Measurements from ENCODE around the gene KCNE4. TPM values are rescaled to one million over a fixed set of nuclear protein-coding genes. Genes with fewer than 3 reads are reported as not detected.

Gene KCNE4
- total and polyA plus RNA-seq, 4 donors = 0.19 to 0.42 (median 0.31) TPM

GRCh38 chr2:223019390-223019930 is 32.5 kb upstream of the KCNE4 start:
- H3K27ac ChIP-seq (ENCODE audit: low read depth in 1 of 2, low read length in 2 of 2) = no peak overlapping the region
- TF ChIP-seq EGR1 (IDR thresholded peaks at IDR 0.05; ENCODE audit: low read depth in 2 of 2) = no peak
- no peak for TF ChIP-seq HNF4G (IDR thresholded peaks at IDR 0.05)
- no peak for DNase-seq (ENCODE audit: low spot score)
- H3K9me3 ChIP-seq (ENCODE audit: control insufficient read depth in 4 of 4, low read length in 3 of 4) = no peaks in the 10 kb centered on the region
- 66% methylated on average over 3 of the region's 3 CpGs for WGBS
- no peaks in the 10 kb centered on the region for H3K27me3 ChIP-seq (ENCODE audit: control insufficient read depth in 4 of 4, insufficient read depth in 4 of 4, low read length in 3 of 4)
- H3K4me3 ChIP-seq (ENCODE audit: low read depth in 1 of 3, low read length in 3 of 3) = no peak overlapping the region
- H3K36me3 ChIP-seq (ENCODE audit: control insufficient read depth in 4 of 4, insufficient read depth in 3 of 4, low read depth in 1 of 4, low read length in 3 of 4) = no peaks in the 10 kb centered on the region
- H3K9ac ChIP-seq (ENCODE audit: low read depth in 1 of 2, low read length in 2 of 2) = no peak overlapping the region
- no peaks in the 10 kb centered on the region for H3K4me1 ChIP-seq (ENCODE audit: control insufficient read depth in 4 of 4, insufficient read depth in 4 of 4, low read length in 3 of 4)

- no peaks in the 10 kb centered on the region for H3K36me3 ChIP-seq (ENCODE audit: control insufficient read depth in 4 of 4, insufficient read depth in 3 of 4, low read depth in 1 of 4, low read length in 3 of 4)
- H3K4me3 ChIP-seq (ENCODE audit: low read depth in 1 of 3, low read length in 3 of 3) = no peak overlapping the region
- H3K9me3 ChIP-seq (ENCODE audit: control insufficient read depth in 4 of 4, low read length in 3 of 4) = no peaks in the 10 kb centered on the region
- no peak overlapping the region for H3K27ac ChIP-seq (ENCODE audit: low read depth in 1 of 2, low read length in 2 of 2)
- no peaks in the 10 kb centered on the region for H3K4me1 ChIP-seq (ENCODE audit: control insufficient read depth in 4 of 4, insufficient read depth in 4 of 4, low read length in 3 of 4)
- no peaks in the 10 kb centered on the region for H3K27me3 ChIP-seq (ENCODE audit: control insufficient read depth in 4 of 4, insufficient read depth in 4 of 4, low read length in 3 of 4)
- H3K9ac ChIP-seq (ENCODE audit: low read depth in 1 of 2, low read length in 2 of 2) = no peak overlapping the region
- no peak for DNase-seq (ENCODE audit: low spot score)
- TF ChIP-seq ZBTB33 (IDR thresholded peaks at IDR 0.05) (no peak), EGR1 (IDR thresholded peaks at IDR 0.05; ENCODE audit: low read depth in 2 of 2) (no peak), MAX (IDR thresholded peaks at IDR 0.05) (no peak), REST (IDR thresholded peaks at IDR 0.05) (no peak), CTCF (IDR thresholded peaks at IDR 0.05; ENCODE audit: low read depth, low read length, missing input control) (no peak), JUND (IDR thresholded peaks at IDR 0.05) (no peak), NR2F2 (IDR thresholded peaks at IDR 0.05) (no peak), ATF3 (IDR thresholded peaks at IDR 0.05) (no peak), FOXA2 (IDR thresholded peaks at IDR 0.05) (no peak), YY1 (IDR thresholded peaks at IDR 0.05) (no peak), HNF4G (IDR thresholded peaks at IDR 0.05) (no peak)
- WGBS = 83% methylated on average over 7 of the region's 7 CpGs
These were observed 31.8 kb upstream of the KCNE4 start for GRCh38 chr2:223019987-223020717.

Measured in liver (tissue), 9 donors.